HUES48 (cell line): Measurements from ENCODE around the gene BCAM.
"Not testable (repeated sequence)": the region's sequence is repeated elsewhere in the genome, so short reads cannot be mapped to it uniquely, and the experiment has no call there.

Experiments
- H3K27ac ChIP-seq: one replicate; pipeline ENCODE4 v1.7.0; 2013; ENCODE audit warnings: low read depth, low read length, inconsistent platforms
- H3K27me3 ChIP-seq: 2 replicates; pipeline ENCODE4 v1.6.1; 2013; ENCODE audit warnings: mild to moderate bottlenecking, low read length; ENCODE audit not compliant: control insufficient read depth, insufficient read depth
- H3K36me3 ChIP-seq: 2 replicates; pipeline ENCODE4 v1.6.1; 2013; ENCODE audit warnings: low read length; ENCODE audit not compliant: control insufficient read depth, insufficient read depth
- H3K4me1 ChIP-seq: 2 replicates; pipeline ENCODE4 v1.6.1; 2013; ENCODE audit warnings: mild to moderate bottlenecking, low read length; ENCODE audit not compliant: control insufficient read depth, insufficient read depth
- H3K4me3 ChIP-seq: 2 replicates; pipeline ENCODE4 v1.5.1; 2013; ENCODE audit warnings: mild to moderate bottlenecking, low read depth, low read length
- H3K9ac ChIP-seq: 2 replicates; pipeline ENCODE4 v1.6.1; 2013; ENCODE audit warnings: mild to moderate bottlenecking, low read depth, low read length, moderate library complexity
- H3K9me3 ChIP-seq: 2 replicates; pipeline ENCODE4 v1.6.1; 2013; ENCODE audit warnings: low read length; ENCODE audit not compliant: control insufficient read depth, insufficient read depth

The BCAM gene, protein sequence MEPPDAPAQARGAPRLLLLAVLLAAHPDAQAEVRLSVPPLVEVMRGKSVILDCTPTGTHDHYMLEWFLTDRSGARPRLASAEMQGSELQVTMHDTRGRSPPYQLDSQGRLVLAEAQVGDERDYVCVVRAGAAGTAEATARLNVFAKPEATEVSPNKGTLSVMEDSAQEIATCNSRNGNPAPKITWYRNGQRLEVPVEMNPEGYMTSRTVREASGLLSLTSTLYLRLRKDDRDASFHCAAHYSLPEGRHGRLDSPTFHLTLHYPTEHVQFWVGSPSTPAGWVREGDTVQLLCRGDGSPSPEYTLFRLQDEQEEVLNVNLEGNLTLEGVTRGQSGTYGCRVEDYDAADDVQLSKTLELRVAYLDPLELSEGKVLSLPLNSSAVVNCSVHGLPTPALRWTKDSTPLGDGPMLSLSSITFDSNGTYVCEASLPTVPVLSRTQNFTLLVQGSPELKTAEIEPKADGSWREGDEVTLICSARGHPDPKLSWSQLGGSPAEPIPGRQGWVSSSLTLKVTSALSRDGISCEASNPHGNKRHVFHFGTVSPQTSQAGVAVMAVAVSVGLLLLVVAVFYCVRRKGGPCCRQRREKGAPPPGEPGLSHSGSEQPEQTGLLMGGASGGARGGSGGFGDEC

DNA sequence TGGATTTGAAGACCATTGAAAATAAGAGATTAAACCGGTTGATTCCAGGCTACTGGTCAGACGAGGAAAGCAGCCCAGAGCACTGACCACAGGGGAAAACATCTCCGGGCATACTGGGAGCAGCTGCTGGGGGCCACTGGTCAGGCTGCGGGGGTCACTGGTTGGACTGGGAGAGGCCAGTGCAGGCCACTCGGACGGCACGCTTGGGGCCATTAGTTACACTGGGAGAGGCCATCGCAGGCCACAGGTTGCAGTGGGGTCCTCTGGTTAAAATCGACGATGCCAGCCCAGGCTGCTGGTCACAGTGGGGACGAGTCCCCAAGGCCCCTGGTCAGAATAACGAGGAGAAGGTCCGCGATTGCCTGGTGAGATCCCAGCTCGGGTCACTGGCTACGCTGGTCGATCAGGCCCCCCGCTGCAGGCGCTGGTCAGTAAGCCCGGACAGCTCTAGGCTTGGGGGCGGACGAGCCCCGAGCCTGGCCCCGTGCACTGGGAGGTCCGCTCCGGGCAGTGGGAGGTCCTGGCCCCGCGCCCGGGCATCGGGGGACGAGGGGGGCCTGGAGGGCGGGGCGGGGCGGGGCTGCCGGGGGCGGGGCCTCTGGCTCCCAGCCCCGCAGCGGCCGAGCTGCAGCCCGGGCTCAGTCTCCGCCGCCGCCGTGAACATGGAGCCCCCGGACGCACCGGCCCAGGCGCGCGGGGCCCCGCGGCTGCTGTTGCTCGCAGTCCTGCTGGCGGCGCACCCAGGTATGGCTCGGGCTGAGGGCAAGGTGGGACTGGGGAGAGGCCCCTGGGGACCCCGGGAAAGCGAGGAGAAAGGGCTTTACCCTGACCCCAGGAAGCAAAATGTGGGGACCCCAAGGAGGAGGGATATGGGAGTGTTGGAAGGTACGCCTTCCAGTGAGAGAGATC lies at the start of gene BCAM:
Gene BCAM (plus strand): TSS at position 641 of the 909 bp plus-strand sequence. CDS start 22 bp downstream, at position 663.
- Histone ChIP-seq H3K27ac (peak within 1 kb of the TSS; percentile 78), H3K4me3 (peak within 1 kb of the TSS; percentile 84), H3K4me1 (peaks cover 22% of the 10 kb centered on the region), H3K36me3 (peaks cover 12% of the 10 kb centered on the region), H3K27me3 (peaks cover 32% of the 10 kb centered on the region), H3K9me3 (no peaks in the 10 kb centered on the region), H3K9ac (peak within 1 kb of the TSS; percentile 61)

DNA sequence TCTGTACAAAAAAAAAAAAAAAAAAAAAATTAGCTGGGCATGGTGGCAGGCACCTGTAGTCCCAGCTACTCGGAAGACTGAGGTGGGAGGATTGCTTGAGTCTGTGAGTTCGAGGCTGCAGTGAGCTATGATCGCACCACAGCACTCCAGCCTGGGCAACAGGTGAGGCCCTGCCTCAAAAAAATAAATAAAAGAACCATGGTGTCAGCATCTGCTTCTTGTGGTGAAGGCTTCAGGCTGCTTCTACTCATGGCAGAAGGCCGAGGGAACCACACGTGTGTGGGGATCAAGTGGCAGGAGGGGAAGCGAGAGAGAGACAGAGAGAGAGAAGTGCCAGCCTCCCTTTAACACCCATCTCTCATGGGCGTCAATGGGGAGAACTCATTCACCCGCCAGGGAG lies 46.9 kb upstream of the BCAM start:
- Histone ChIP-seq H3K27me3 (peaks cover 15% of the 10 kb centered on the region), H3K4me1 (peaks cover 6% of the 10 kb centered on the region), H3K27ac (no peak overlapping the region), H3K9me3 (no peaks in the 10 kb centered on the region), H3K36me3 (no peaks in the 10 kb centered on the region), H3K4me3 (no peak overlapping the region), H3K9ac (no peak overlapping the region)

DNA sequence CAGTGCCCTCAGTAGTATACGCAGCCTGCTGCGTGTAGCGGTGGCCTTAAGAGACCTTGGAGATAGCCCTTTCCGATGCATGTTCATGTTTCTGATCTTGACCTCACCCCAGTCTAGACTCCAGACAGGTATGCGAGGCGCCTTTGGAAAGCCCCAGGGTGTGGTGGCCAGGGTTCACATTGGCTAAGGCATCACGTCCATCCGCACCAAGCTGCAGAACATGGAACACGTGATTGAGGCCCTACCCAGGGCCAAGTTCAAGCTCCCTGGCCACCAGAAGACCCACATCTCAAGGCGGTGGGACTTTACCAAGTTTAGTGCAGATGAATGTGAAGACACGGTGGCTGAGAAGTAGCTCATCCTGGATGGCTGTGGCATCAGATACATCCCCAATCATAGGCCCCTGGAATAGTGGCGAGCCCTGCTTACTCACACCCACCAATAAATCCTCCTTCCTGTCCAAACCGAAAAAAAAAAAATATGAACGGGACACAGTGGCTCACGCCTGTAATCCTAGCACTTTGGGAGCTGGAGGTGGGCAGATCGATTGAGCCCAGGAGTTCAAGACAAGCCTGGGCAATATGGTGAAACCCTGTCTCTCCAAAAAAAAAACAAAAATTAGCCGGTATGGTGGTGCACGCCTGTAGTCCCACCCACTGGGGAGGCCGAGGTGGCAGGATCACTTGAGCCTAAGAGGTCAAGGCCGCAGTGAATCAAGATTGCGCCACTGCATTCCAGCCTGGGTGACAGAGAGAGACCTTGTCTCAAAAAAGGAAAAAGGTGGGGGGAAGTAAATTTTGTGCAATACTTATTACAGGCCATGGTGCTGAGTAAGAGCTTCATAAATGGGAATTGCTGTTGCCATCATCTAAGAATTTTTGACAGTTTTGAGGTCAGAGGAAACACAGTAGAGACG lies 43.6 kb upstream of the BCAM start:
- Histone ChIP-seq H3K36me3 (no peaks in the 10 kb centered on the region), H3K9ac (no peak overlapping the region), H3K27ac (no peak overlapping the region), H3K4me3 (no peak overlapping the region), H3K4me1 (no peaks in the 10 kb centered on the region), H3K27me3 (0 out of 2 replicates have a peak, but pooled peaks cover 3% of the 10 kb centered on the region), H3K9me3 (no peaks in the 10 kb centered on the region)

DNA sequence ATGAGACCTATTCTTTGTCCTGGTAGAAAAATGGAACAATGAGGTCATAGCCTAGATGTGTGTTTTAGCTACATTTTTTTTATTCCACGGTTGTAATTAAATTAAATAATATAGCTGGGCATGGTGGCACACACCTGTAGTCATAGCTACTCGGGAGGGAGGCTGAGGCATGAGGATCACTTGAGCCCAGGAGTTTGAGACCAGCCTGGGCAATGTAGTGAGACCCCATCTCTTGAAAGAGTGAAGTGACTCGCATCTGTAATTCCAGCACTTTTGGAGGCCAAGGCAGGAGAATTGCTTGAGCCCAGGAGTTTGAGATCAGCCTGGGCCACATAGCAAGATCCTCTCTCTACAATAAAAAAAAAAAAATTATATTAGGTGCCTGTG lies 43.0 kb upstream of the BCAM start:
- Histone ChIP-seq H3K9ac (no peak overlapping the region), H3K36me3 (no peaks in the 10 kb centered on the region), H3K9me3 (no peaks in the 10 kb centered on the region), H3K4me3 (no peak overlapping the region), H3K27ac (no peak overlapping the region), H3K4me1 (no peaks in the 10 kb centered on the region), H3K27me3 (0 out of 2 replicates have a peak, but pooled peaks cover 3% of the 10 kb centered on the region)

DNA sequence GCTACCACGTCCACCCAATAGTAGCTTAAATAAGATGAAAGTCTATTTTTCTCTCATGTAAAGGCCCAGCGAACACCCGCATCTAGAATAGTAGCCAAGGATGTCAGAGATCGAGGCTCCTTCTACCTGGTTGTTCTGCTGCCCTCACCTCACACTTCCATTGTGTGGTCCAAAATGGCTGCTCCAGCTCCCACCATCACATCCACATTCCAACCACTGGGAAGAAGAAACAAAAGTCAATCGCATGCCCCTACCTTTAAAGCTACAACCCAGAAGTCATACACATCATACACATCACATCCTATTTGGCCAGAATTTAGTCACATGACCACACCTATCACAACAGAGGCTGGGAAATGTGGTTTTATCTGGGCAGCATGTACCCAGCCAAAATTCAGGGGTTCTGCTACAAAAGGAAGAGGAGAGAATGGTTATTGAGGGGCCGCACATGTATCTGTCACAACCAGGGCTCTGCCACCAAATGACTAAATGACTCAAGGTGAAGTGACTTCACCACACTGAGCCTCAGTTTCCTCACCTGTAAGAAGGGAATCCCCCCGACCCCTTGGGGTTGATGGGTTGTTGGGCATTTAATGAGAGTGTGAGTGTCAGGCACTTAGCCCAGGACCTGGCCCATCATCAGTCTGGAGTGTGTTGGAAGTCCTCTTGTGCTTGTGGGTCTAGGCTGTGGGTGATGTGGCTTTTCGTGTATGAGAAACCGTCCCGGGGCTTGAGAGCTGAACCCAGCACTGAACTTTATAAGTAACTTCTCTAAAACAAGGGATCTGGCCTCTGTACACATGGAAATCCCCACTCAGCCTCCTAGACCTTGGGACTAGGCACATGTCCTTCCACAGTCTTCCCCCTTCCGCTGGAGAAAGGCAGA lies 41.4 kb upstream of the BCAM start:
- H3K4me3 ChIP-seq = no peak overlapping the region
- H3K9ac ChIP-seq = no peak overlapping the region
- no peak overlapping the region for H3K27ac ChIP-seq

DNA sequence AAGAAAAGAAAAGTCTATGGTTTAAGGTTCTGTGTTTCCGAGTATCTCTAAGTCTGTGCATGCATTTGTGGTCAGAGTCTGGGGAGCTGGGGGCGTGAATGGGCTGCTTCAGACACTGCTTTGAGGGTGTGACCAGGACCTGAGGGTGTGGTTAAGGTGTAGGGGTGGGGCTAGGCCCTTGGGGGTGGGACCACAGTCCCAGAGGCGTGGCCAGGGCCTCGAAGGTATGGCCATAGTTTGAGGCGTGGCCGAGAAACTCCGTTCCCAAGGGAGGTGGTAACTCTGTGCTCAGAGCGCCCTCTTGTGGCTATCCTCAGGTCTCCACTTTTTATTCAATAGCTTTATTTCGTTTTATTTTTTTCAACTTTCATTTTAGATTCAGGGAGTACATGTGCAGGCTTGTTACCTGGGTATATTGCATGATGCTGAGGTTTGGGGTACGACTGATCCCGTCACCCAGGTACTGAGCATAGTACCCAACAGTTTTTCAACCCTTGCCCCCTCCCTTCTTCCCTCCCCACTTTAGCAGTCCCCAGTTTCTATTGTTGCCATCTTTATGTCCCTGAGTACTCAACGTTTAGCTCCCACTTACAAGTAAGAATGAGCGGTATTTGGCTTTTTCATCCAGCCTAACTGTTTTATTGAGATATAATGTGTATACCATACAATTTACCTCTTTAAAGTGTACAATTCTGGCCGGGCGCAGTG lies 38.2 kb upstream of the BCAM start:
- Histone ChIP-seq H3K36me3 (no peaks in the 10 kb centered on the region), H3K4me3 (no peak overlapping the region), H3K27ac (no peak overlapping the region), H3K4me1 (no peaks in the 10 kb centered on the region), H3K9me3 (no peaks in the 10 kb centered on the region), H3K9ac (no peak overlapping the region), H3K27me3 (0 out of 2 replicates have a peak, but pooled peaks cover 3% of the 10 kb centered on the region)

More for the DNA sequence above, 41.4 kb upstream of the BCAM start:
- no peaks in the 10 kb centered on the region for H3K36me3 ChIP-seq
- 0 out of 2 replicates have a peak, but pooled peaks cover 3% of the 10 kb centered on the region for H3K27me3 ChIP-seq
- H3K4me1 ChIP-seq = no peaks in the 10 kb centered on the region
- no peaks in the 10 kb centered on the region for H3K9me3 ChIP-seq

DNA sequence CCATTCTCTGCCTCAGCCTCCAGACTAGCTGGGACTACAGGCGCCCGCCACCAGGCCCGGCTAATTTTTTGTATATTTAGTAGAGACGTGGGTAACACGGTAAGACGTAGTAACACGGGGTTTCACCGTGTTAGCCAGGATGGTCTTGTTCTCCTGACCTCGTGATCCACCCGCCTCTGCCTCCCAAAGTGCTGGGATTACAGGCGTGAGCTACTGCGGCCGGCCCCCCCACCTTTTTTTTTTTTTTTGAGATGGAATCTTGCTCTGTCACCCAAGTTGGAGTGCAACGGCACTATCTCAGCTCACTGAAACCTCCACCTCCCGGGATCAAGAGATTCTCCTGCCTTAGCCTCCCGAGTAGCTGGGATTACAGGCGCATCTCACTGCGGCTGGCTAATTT lies 36.8 kb upstream of the BCAM start:
- H3K27me3 ChIP-seq, H3K4me3 ChIP-seq, H3K4me1 ChIP-seq, H3K9me3 ChIP-seq, H3K36me3 ChIP-seq, H3K9ac ChIP-seq, H3K27ac ChIP-seq: not testable (repeated sequence)

DNA sequence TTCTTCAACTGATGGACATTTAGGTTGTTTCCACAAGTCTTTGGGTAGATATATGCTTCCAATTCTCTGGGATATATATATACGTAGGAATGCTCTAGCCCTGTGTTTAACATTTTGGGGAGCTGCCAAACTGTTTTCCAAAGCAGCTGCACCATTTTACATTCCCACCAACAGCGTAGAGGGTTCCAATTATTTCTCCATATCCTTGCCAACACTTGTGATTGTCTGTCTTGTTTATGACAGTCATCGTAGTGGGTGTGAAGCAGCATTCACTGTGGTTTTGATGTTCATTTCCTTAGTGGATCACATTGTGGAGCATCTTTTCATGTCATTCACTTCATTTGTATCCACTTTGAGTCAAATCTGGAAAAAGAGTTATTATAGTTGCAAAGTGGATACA lies 35.9 kb upstream of the BCAM start:
- H3K4me1 ChIP-seq = no peaks in the 10 kb centered on the region

DNA sequence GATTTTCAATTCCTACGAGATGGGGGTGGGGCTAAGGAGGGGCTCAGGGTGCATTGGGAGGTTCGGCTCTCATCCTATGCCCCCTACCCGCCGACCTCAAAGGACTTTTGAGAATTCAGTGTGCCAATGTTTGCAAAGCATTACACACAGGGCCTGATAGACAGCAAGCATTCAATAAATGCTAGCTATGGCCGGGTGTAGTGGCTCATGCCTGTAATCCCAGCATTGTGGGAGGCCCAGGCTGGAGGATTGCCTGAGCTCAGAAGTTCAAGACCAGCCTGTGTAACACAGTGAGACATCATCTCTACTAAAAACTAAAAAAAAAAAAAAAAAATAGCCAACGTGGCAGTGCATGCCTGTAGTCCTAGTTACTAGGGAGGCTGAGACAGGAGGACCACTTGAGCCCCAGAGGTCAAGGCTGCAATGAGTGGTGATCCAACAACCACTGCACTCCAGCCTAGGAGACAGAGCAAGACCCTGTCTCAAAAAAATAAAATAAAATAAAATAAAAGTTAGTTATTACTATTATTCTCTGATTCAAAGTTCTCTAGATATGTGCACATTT lies 33.1 kb upstream of the BCAM start:
- Histone ChIP-seq H3K9ac (no peak overlapping the region), H3K4me3 (no peak overlapping the region), H3K27ac (no peak overlapping the region)

More for the DNA sequence above, 35.9 kb upstream of the BCAM start:
- no peaks in the 10 kb centered on the region for H3K9me3 ChIP-seq
- H3K4me3 ChIP-seq = no peak overlapping the region
- H3K27me3 ChIP-seq = no peaks in the 10 kb centered on the region
- H3K9ac ChIP-seq = no peak overlapping the region
- H3K27ac ChIP-seq = no peak overlapping the region
- no peaks in the 10 kb centered on the region for H3K36me3 ChIP-seq

More for the DNA sequence above, 33.1 kb upstream of the BCAM start:
- Histone ChIP-seq H3K36me3 (0 out of 2 replicates have a peak, but pooled peaks cover 2% of the 10 kb centered on the region), H3K27me3 (no peaks in the 10 kb centered on the region), H3K9me3 (no peaks in the 10 kb centered on the region), H3K4me1 (no peaks in the 10 kb centered on the region)
